OCI-LY3 (cell line): ENCODE results near the gene OR9A4.

ENCODE experiments used
- H2AFZ ChIP-seq: fragments of 200-600, 300-600 bp; shearing (Covaris generic); 2 replicates; pipeline ENCODE4 v1.6.0; 2014; ENCODE audit warnings: antibody characterized with exemption, low read depth, low read length
- H3K27ac ChIP-seq: fragments of 200-600, 300-600 bp; sonication (generic); 2 replicates; pipeline ENCODE4 v1.5.1; 2014; ENCODE audit warnings: mild to moderate bottlenecking, low read length, moderate library complexity, mixed read lengths
- H3K27me3 ChIP-seq: fragments of 200-600, 300-600 bp; sonication (generic); 2 replicates; pipeline ENCODE4 v1.6.1; 2014; ENCODE audit warnings: low read depth, low read length, mixed read lengths
- H3K36me3 ChIP-seq: fragments of 200-600, 300-600 bp; sonication (generic); replicated peaks from 2 replicates; pipeline ENCODE3; 2014; ENCODE audit warnings: low read depth, low read length, mixed read lengths
- H3K4me1 ChIP-seq: fragments of 300-600, 200-600 bp; sonication (generic); 2 replicates; pipeline ENCODE4 v1.6.1; 2014; ENCODE audit warnings: low read length, mixed read lengths
- H3K4me2 ChIP-seq: fragments of 200-600, 300-600 bp; sonication (generic); 2 replicates; pipeline ENCODE4 v1.6.1; 2014; ENCODE audit warnings: low read length, mixed read lengths
- H3K4me3 ChIP-seq: fragments of 300-600, 200-600 bp; sonication (generic); 2 replicates; pipeline ENCODE4 v1.5.1; 2014; ENCODE audit warnings: antibody characterized with exemption, mild to moderate bottlenecking, low read length, moderate library complexity
- H3K79me2 ChIP-seq: fragments of 300-600, 200-600 bp; shearing (Covaris generic); 2 replicates; pipeline ENCODE4 v1.6.1; 2014; ENCODE audit warnings: mild to moderate bottlenecking, low read length, mixed read lengths
- H3K9ac ChIP-seq: fragments of 300-600, 200-600 bp; shearing (Covaris generic); 2 replicates; pipeline ENCODE4 v1.6.0; 2014; ENCODE audit warnings: mild to moderate bottlenecking, low read length, moderate library complexity
- H3K9me3 ChIP-seq: fragments of 200-600, 300-600 bp; shearing (Covaris generic); 2 replicates; pipeline ENCODE4 v1.6.1; 2014; ENCODE audit warnings: low read length, mixed read lengths; ENCODE audit not compliant: insufficient read depth
- H4K20me1 ChIP-seq: fragments of 200-600, 300-600 bp; sonication (generic); 2 replicates; pipeline ENCODE4 v1.6.1; 2016; ENCODE audit warnings: low read length, mixed read lengths; ENCODE audit not compliant: insufficient read depth
- EZH2phosphoT487 ChIP-seq: fragments of 200-600 bp; shearing (Covaris generic); IDR thresholded peaks from 2 replicates; pipeline ENCODE4 v1.6.1; 2018; ENCODE audit warnings: antibody characterized with exemption, mixed run types, low read depth
- TF ChIP-seq, protein P1 (sequence below): fragments of 200-600, 300-600 bp; sonication (generic); IDR thresholded peaks from 2 replicates; pipeline ENCODE4 v1.5.1; 2014; ENCODE audit warnings: antibody characterized with exemption, low read length, low read depth

Gene OR9A4

DNA sequence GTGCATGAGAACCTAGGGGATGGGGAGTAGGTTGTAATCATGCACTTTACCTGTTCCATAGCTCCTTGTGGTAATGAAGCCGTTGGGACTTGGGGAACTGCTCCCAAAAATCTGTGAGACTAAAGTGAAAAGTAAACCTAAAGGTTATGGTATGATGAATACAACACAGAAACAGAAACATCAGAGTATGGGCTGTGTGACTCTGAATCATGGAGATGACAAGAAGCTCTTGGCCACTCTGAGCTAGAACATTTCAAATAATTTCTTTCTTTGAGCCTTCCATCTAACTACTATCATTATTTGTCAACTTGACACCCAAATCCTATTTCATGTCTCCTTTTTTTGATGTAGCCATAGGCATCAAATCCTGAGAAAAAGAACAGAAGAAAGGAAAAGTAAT lies 27.6 kb downstream of the OR9A4 start:
- Histone ChIP-seq H3K27ac (no peak overlapping the region), H3K36me3 (no peaks in the 10 kb centered on the region), H3K4me3 (no peak overlapping the region), H3K79me2 (no peaks in the 10 kb centered on the region), H4K20me1 (no peaks in the 10 kb centered on the region), H3K27me3 (no peaks in the 10 kb centered on the region), H3K9ac (no peak overlapping the region), H3K4me2 (no peak overlapping the region), H3K4me1 (no peaks in the 10 kb centered on the region), H3K9me3 (no peaks in the 10 kb centered on the region), H2AFZ (no peak overlapping the region)
- TF ChIP-seq EZH2phosphoT487 = no peak
- TF ChIP-seq, protein P1, sequence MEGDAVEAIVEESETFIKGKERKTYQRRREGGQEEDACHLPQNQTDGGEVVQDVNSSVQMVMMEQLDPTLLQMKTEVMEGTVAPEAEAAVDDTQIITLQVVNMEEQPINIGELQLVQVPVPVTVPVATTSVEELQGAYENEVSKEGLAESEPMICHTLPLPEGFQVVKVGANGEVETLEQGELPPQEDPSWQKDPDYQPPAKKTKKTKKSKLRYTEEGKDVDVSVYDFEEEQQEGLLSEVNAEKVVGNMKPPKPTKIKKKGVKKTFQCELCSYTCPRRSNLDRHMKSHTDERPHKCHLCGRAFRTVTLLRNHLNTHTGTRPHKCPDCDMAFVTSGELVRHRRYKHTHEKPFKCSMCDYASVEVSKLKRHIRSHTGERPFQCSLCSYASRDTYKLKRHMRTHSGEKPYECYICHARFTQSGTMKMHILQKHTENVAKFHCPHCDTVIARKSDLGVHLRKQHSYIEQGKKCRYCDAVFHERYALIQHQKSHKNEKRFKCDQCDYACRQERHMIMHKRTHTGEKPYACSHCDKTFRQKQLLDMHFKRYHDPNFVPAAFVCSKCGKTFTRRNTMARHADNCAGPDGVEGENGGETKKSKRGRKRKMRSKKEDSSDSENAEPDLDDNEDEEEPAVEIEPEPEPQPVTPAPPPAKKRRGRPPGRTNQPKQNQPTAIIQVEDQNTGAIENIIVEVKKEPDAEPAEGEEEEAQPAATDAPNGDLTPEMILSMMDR = no peak

- H3K79me2 ChIP-seq = no peaks in the 10 kb centered on the region
- no peaks in the 10 kb centered on the region for H4K20me1 ChIP-seq
- TF ChIP-seq, protein P1 = no peak
- TF ChIP-seq EZH2phosphoT487 = no peak
- no peaks in the 10 kb centered on the region for H3K9me3 ChIP-seq
- H3K27ac ChIP-seq = no peak overlapping the region
- H3K4me1 ChIP-seq = no peaks in the 10 kb centered on the region
- H3K36me3 ChIP-seq = no peaks in the 10 kb centered on the region
- no peaks in the 10 kb centered on the region for H3K27me3 ChIP-seq
- no peak overlapping the region for H3K4me3 ChIP-seq
- no peak overlapping the region for H3K4me2 ChIP-seq
- no peak overlapping the region for H2AFZ ChIP-seq
- H3K9ac ChIP-seq = no peak overlapping the region
These were observed 28.6 kb downstream of the OR9A4 start for GRCh38 chr7:141944811-141945210.

GRCh38 chr7:141945356-141945755 lies 29.2 kb downstream of the OR9A4 start:
- no peaks in the 10 kb centered on the region for H3K27me3 ChIP-seq
- no peaks in the 10 kb centered on the region for H3K79me2 ChIP-seq
- TF ChIP-seq EZH2phosphoT487 = no peak
- TF ChIP-seq, protein P1 = no peak
- no peak overlapping the region for H3K4me2 ChIP-seq
- no peaks in the 10 kb centered on the region for H4K20me1 ChIP-seq
- no peak overlapping the region for H3K4me3 ChIP-seq
- no peaks in the 10 kb centered on the region for H3K4me1 ChIP-seq
- H3K9ac ChIP-seq = no peak overlapping the region
- no peaks in the 10 kb centered on the region for H3K9me3 ChIP-seq
- no peaks in the 10 kb centered on the region for H3K36me3 ChIP-seq
- no peak overlapping the region for H3K27ac ChIP-seq
- no peak overlapping the region for H2AFZ ChIP-seq

DNA sequence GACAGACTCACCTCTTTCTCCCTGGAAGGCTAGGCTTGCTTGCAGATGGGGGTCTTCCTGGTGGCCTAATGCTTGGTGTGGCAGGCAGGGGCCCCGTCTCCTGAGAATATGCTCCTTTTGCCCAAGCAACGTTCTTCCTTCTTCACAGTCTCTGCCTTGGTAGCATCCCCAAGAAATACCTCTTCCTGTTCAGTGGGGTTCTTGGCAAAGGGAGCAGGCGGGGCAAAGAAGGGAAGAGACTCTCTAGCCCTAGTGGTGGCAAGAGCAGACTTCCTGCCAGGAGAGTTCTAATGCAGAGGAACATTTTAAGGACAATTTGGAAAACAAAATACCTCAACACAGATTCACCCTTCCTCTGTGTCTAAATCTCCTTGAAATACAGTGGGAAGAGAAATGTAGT lies 30.6 kb downstream of the OR9A4 start, which contains the start of gene CLEC5A:
Gene CLEC5A (minus strand): TSS at position 179 of the 400 bp plus-strand sequence. CDS start 682 bp downstream, outside the sequence.
- Histone ChIP-seq H3K27ac (no peak within 1 kb of the TSS), H3K4me1 (no peaks in the 10 kb centered on the region), H3K9me3 (no peaks in the 10 kb centered on the region), H3K27me3 (no peaks in the 10 kb centered on the region), H3K79me2 (no peaks in the 10 kb centered on the region), H3K9ac (no peak within 1 kb of the TSS), H2AFZ (no peak within 1 kb of the TSS), H3K4me3 (no peak within 1 kb of the TSS), H4K20me1 (no peaks in the 10 kb centered on the region), H3K4me2 (no peak within 1 kb of the TSS), H3K36me3 (no peaks in the 10 kb centered on the region)
- no peak for TF ChIP-seq EZH2phosphoT487
- TF ChIP-seq, protein P1 = no peak
